H54 (cell line): ENCODE results near the gene ACBD3.
"Not testable (repeated sequence)": the region's sequence is repeated elsewhere in the genome, so short reads cannot be mapped to it uniquely, and the experiment has no call there.

Source experiments
- DNase-seq: peaks from one replicate; pipeline ENCODE4 v3.0.0; 2011; ENCODE audit warnings: low spot score, mixed read lengths; ENCODE audit not compliant: insufficient read length
- FAIRE-seq: peaks from 3 replicates; lab custom pipeline; 2011; peaks lifted over from hg19 to GRCh38; lab: Jason Lieb, UNC
- POLR2A ChIP-seq: IDR thresholded peaks from 2 replicates; pipeline ENCODE4 v1.6.1; 2011; ENCODE audit warnings: low read depth, mild to moderate bottlenecking, low read length

The ACBD3 gene

GRCh38 chr1:226210571-226211176, 24.1 kb upstream of the ACBD3 start:
- no peak for FAIRE-seq
- no peak for DNase-seq
- no peak for TF ChIP-seq POLR2A

- no peak for TF ChIP-seq POLR2A
- FAIRE-seq, result no peak
- no peak for DNase-seq
Observed at GRCh38 chr1:226209307-226210059, 22.9 kb upstream of the ACBD3 start.

GRCh38 chr1:226207048-226207447, 20.5 kb upstream of the ACBD3 start:
- TF ChIP-seq POLR2A, result no peak
- DNase-seq, result no peak
- FAIRE-seq, result no peak

- TF ChIP-seq POLR2A, result no peak
- DNase-seq (no peak), FAIRE-seq (no peak)
Observed at GRCh38 chr1:226204198-226204597, 17.7 kb upstream of the ACBD3 start.

- DNase-seq (no peak), FAIRE-seq (no peak)
- no peak for TF ChIP-seq POLR2A
Observed at GRCh38 chr1:226203655-226204054, 17.1 kb upstream of the ACBD3 start.

- TF ChIP-seq POLR2A, result no peak
- DNase-seq (no peak), FAIRE-seq (no peak)
Observed at GRCh38 chr1:226203240-226203639, 16.7 kb upstream of the ACBD3 start.

- not testable (repeated sequence) for FAIRE-seq, DNase-seq
Observed at GRCh38 chr1:226202666-226203065, 16.1 kb upstream of the ACBD3 start.

- TF ChIP-seq POLR2A, result no peak
- FAIRE-seq, result no peak
- DNase-seq, result no peak
Observed at GRCh38 chr1:226202246-226202645, 15.7 kb upstream of the ACBD3 start.

GRCh38 chr1:226201029-226201593, 14.6 kb upstream of the ACBD3 start:
- TF ChIP-seq POLR2A, result no peak
- DNase-seq, result no peak
- FAIRE-seq, result no peak

GRCh38 chr1:226199971-226200370, 13.4 kb upstream of the ACBD3 start:
- no peak for TF ChIP-seq POLR2A
- FAIRE-seq, result no peak
- DNase-seq, result no peak

- no peak for DNase-seq
- TF ChIP-seq POLR2A, result no peak
- no peak for FAIRE-seq
Observed at GRCh38 chr1:226195144-226195543, 8.6 kb upstream of the ACBD3 start.

GRCh38 chr1:226187380-226187779, 839 bp upstream of the ACBD3 start:
- no peak for TF ChIP-seq POLR2A
- no peak for FAIRE-seq

GRCh38 chr1:226187019-226187322, 430 bp upstream of the ACBD3 start:
- FAIRE-seq, result no peak
- no peak for TF ChIP-seq POLR2A
- no peak for DNase-seq

More at GRCh38 chr1:226187380-226187779, 839 bp upstream of the ACBD3 start:
- DNase-seq, result no peak

- TF ChIP-seq POLR2A, result no peak
- FAIRE-seq (no peak), DNase-seq (no peak)
Observed at GRCh38 chr1:226185141-226186036, 1.2 kb downstream of the ACBD3 start.
